ENCODE measurements around the gene EHF.

GRCh38 chr11:34623463-34623862 lies 2.6 kb downstream of the EHF start:
- TF ChIP-seq RXRA (IDR thresholded peaks at IDR 0.05; ENCODE audit: insufficient read depth, low read depth, low read length) (no peak), TEAD4 (IDR thresholded peaks at IDR 0.05; ENCODE audit: low read depth, low read length) (no peak), FOSL1 (IDR thresholded peaks at IDR 0.05; ENCODE audit: insufficient read depth, low read depth, low read length) (no peak), YY1 (IDR thresholded peaks at IDR 0.05; ENCODE audit: low read depth, low read length) (no peak), POLR2A (IDR thresholded peaks at IDR 0.05; ENCODE audit: control extremely low read depth in 1 of 2, low read depth in 2 of 2, low read length in 2 of 2) (no peak), JUN (IDR thresholded peaks at IDR 0.05; ENCODE audit: low read depth, low read length) (no peak), EZH2 (IDR thresholded peaks at IDR 0.05; ENCODE audit: low read depth, low read length, severe bottlenecking) (no peak)
